Lower lobe of right lung (tissue), 2 donors: ENCODE data around the gene PPWD1. TPM values are rescaled to one million over a fixed set of nuclear protein-coding genes. Genes with fewer than 3 reads are reported as not detected.

Experiments
- ATAC-seq, 2 donors: fragments of 200-7000 bp; cut with Tn5 transposase; one replicate each; pipeline ENCODE4 v1.9.1; 2020 to 2022; ENCODE audit warnings: mild to moderate bottlenecking in 2 of 2, moderate library complexity in 2 of 2
- DNase-seq: peaks from one replicate; pipeline ENCODE4 v3.0.0-alpha.2; 2020
- H3K27ac ChIP-seq: fragments of 200-600 bp; one replicate; pipeline ENCODE4 v1.8.0; 2022
- H3K27me3 ChIP-seq: fragments of 200-600 bp; one replicate; pipeline ENCODE4 v1.8.0; 2022; ENCODE audit warnings: low read depth
- H3K36me3 ChIP-seq: fragments of 200-600 bp; one replicate; pipeline ENCODE4 v1.8.0; 2022; ENCODE audit warnings: mild to moderate bottlenecking
- H3K4me1 ChIP-seq: fragments of 200-600 bp; one replicate; pipeline ENCODE4 v1.8.0; 2022
- H3K4me3 ChIP-seq: fragments of 200-600 bp; one replicate; pipeline ENCODE4 v1.8.0; 2022; ENCODE audit warnings: mild to moderate bottlenecking
- H3K9me3 ChIP-seq: fragments of 200-600 bp; one replicate; pipeline ENCODE4 v1.8.0; 2022
- intact Hi-C: fragments of 100-400 bp; cut with DNase I; formaldehyde crosslinking; loops from one replicate; pipeline ENCODE4 v1.11.0; 2022
- long read RNA-seq: library from polyadenylated mRNA; unstranded; transcript quantifications from one replicate; pipeline ENCODE4 v2.0.0, GENCODE V29; 2021
- total RNA-seq: library from RNA; stranded (reverse); fragmentation: NEBNext Ultra II Directional; extraction: Animal tissue kit (Norgen Biotek cat#: 25700); gene quantifications from one replicate; pipeline ENCODE4 v1.2.1, GENCODE V29; 2021
- TF ChIP-seq, protein P1 (sequence below): fragments of 200-600 bp; IDR thresholded peaks from one replicate; pipeline ENCODE4 v1.8.0; 2022; ENCODE audit warnings: antibody characterized with exemption, mild to moderate bottlenecking
- donor health status: DM: no; HTN: yes; CAD: no; lungs with severe emphysema.

Gene PPWD1
- total RNA-seq = 39.2 TPM
- long read RNA-seq, transcript PPWD1-201 (11 exons, 2,166 nt) = major isoform, 27 of 44 reads
- long read RNA-seq, partial matches to known transcripts = 4 of 44 reads
- long read RNA-seq, other reads (novel, unspliced or antisense) = 12 of 44 reads

DNA sequence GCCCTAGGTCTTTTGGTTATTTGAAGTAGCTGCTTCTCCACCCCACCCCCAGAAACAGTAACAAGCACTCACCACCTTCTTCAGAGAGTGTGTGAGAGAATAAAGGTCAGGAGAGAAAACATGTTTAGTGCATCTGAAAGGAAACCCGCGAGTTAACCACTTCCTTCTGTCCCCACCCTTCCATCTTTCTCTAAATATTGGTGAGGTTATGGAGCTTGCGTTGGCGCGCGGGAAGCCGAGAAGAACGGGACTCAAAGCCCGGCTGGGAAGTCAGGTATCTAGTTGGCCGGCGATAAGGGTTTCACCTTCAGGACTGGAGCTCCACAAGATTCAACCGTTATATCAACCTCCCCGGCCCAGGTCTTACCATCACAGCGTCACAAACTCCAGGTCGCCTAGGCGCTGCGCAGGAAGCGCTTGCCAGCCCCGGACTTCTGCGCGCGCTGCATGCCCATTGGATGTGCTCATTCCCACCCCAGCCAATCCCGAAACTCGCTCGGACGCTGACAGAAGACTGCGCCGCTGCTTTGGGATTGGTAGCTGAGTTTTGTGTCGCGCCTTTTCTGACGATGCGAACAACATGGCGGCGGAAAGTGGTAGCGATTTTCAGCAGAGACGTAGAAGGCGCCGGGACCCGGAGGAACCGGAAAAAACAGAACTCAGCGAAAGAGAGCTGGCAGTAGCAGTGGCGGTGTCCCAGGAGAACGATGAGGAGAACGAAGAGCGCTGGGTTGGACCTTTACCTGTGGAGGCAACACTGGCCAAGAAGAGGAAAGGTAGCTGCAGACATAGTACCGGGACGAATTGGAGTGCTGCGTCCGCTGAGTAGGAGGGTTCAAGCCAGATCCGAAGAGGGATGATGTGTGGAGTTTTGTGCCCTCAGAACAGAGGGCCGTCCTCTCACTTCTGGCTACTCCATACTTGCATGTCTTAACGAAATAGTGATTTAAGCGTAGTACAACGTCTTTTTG, at the start of gene PPWD1, which contains the start of gene CENPK:
Gene PPWD1 (plus strand): TSS at position 566 of the 971 bp plus-strand sequence. CDS start 15 bp downstream, at position 581.
Gene CENPK (minus strand): TSS at position 438 of the 971 bp plus-strand sequence. CDS start 8,261 bp downstream, outside the sequence.
- ATAC-seq (peak; percentile 100), DNase-seq (peak; percentile 96)
- TF ChIP-seq, protein P1, sequence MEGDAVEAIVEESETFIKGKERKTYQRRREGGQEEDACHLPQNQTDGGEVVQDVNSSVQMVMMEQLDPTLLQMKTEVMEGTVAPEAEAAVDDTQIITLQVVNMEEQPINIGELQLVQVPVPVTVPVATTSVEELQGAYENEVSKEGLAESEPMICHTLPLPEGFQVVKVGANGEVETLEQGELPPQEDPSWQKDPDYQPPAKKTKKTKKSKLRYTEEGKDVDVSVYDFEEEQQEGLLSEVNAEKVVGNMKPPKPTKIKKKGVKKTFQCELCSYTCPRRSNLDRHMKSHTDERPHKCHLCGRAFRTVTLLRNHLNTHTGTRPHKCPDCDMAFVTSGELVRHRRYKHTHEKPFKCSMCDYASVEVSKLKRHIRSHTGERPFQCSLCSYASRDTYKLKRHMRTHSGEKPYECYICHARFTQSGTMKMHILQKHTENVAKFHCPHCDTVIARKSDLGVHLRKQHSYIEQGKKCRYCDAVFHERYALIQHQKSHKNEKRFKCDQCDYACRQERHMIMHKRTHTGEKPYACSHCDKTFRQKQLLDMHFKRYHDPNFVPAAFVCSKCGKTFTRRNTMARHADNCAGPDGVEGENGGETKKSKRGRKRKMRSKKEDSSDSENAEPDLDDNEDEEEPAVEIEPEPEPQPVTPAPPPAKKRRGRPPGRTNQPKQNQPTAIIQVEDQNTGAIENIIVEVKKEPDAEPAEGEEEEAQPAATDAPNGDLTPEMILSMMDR = no peak

DNA sequence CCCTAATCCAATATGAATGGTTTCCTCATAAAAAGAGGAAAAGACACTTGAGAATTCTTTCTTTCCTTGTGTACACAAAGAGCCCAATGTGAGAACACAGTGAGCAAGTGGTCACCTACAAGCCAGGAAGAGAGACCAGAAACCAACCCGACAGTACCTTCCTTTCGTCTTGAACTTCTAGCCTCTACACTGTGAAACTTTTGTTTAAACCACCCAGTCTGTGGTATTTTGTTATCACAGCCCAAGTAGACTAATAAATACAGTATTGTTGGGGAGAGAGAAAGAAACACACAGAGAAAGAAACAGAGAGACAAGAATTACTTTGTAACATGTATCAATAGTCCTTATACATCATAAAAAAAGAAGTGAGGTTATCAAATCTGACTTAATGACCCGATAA, 37.4 kb upstream of the PPWD1 start:
- intact Hi-C loops = no loop called here
- H3K27ac ChIP-seq = no peak overlapping the region
- H3K4me3 ChIP-seq = no peak overlapping the region
- no peaks in the 10 kb centered on the region for H3K4me1 ChIP-seq
- ATAC-seq = no peak
- H3K9me3 ChIP-seq = no peaks in the 10 kb centered on the region
- no peaks in the 10 kb centered on the region for H3K36me3 ChIP-seq
- TF ChIP-seq, protein P1 = no peak
- no peak for DNase-seq
- no peaks in the 10 kb centered on the region for H3K27me3 ChIP-seq

More for the DNA sequence above, at the start of gene PPWD1, which contains the start of gene CENPK:
- intact Hi-C loops = no loop called here
- H3K36me3 ChIP-seq = peaks cover 5% of the 10 kb centered on the region
- H3K27ac ChIP-seq = peak within 1 kb of the TSS; percentile 91
- H3K27me3 ChIP-seq = no peaks in the 10 kb centered on the region
- no peaks in the 10 kb centered on the region for H3K9me3 ChIP-seq
- peaks cover 27% of the 10 kb centered on the region for H3K4me1 ChIP-seq
- peak within 1 kb of the TSS; percentile 91 for H3K4me3 ChIP-seq

DNA sequence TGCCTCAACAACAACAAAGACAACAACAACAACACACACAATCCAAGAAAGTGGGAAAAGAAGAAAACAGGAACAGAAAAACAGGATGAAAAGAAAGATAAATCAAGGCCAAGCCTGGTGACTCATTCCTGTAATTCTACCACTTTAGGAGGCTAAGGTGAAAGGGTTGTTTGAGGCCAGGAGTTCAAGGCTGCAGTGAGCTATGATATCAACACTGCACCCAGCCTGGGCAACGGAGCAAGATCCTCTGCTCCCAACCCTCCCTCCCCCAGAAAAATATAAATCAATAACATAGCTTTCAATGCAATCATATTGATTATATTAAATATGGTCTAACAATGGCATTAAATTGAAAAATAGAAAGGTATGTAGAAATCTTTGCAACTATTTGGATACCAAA, 32.2 kb upstream of the PPWD1 start:
- DNase-seq = no peak
- Histone ChIP-seq H3K9me3 (no peaks in the 10 kb centered on the region), H3K4me1 (no peaks in the 10 kb centered on the region), H3K4me3 (no peak overlapping the region), H3K27ac (no peak overlapping the region), H3K27me3 (no peaks in the 10 kb centered on the region), H3K36me3 (no peaks in the 10 kb centered on the region)
- no peak for ATAC-seq
- TF ChIP-seq, protein P1 = no peak
- intact Hi-C loops = no loop called here

DNA sequence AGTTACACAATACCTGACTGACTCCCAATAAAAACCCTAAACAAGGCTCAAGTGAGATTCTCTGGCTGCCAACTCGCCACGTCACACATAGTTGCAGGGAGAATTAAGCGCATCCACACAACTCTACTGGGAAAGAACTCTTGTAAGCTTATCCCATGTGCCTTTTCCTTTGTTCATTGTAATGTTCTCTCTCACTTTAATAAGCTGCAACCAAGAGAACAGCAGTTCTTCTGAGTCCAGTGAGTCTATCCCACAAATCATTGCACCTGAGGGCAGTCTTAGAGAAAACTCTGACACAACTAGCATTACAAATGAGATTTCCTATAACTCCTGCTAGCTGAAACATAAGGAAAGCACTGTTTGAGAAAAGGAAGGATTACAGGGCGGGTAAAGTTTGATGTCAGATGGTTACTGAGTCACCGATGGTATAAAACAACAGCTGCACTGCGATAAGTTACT, 27.5 kb upstream of the PPWD1 start:
- H3K27me3 ChIP-seq = no peaks in the 10 kb centered on the region
- DNase-seq (no peak), ATAC-seq (no peak)
- no peaks in the 10 kb centered on the region for H3K36me3 ChIP-seq
- no peaks in the 10 kb centered on the region for H3K9me3 ChIP-seq
- intact Hi-C loops = no loop called here
- H3K27ac ChIP-seq = no peak overlapping the region
- no peaks in the 10 kb centered on the region for H3K4me1 ChIP-seq
- no peak overlapping the region for H3K4me3 ChIP-seq
- TF ChIP-seq, protein P1 = no peak

DNA sequence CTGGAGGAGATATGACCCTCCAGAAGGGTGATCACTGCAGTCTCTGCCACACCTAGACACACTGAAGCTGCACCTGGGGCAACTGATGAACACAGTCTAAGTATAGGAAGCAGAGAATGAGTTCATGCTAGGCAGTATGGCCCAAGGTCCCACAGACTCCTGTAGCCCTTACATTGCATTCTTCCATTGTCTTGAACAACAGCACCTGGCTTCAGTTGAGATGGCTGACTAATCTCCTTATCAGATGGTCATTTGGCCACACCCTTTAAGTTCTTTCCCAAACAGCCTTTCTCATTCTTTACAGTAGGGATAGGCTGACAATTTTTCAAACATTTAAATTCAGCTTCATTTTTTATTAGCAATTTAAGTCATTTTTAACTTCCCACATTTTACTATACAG, 23.3 kb upstream of the PPWD1 start:
- TF ChIP-seq, protein P1 = no peak
- DNase-seq = no peak
- Histone ChIP-seq H3K27me3 (no peaks in the 10 kb centered on the region), H3K4me3 (no peak overlapping the region), H3K36me3 (no peaks in the 10 kb centered on the region), H3K4me1 (no peaks in the 10 kb centered on the region), H3K9me3 (no peaks in the 10 kb centered on the region), H3K27ac (no peak overlapping the region)
- ATAC-seq = no peak
- intact Hi-C loops = no loop called here
